NCI-H345 treated with DMSO at 0.1 percent for 48 hours (cell line): Measurements from ENCODE around the gene TLE3.

ENCODE experiments used
- DNase-seq: peaks from one replicate; lab custom pipeline; 2025; ENCODE audit not compliant: unreplicated experiment; lab: John Stamatoyannopoulos, UW

The TLE3 gene

GRCh38 chr15:70032509-70032908 is 65.2 kb downstream of the TLE3 start:
- DNase-seq = no peak

DNA sequence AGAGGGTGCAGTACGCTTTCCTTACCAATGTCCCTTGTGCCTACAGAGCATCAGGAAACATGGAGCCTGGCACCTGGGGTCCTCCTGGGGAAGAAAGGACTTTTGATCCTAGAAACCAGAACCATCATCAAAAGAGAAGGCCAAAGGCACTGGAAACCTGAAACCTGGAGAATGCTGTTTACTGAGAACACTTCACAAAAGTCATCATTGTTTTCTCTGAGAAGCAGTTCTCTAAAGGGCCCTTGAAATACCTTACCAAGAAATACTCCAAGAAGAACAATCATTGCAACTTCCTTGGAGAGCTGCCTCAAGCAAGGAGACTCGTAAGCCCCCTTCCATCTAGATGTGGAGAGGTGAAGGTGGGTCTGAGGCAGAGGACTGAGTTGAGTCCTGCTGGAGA is 66.0 kb downstream of the TLE3 start:
- no peak for DNase-seq

DNA sequence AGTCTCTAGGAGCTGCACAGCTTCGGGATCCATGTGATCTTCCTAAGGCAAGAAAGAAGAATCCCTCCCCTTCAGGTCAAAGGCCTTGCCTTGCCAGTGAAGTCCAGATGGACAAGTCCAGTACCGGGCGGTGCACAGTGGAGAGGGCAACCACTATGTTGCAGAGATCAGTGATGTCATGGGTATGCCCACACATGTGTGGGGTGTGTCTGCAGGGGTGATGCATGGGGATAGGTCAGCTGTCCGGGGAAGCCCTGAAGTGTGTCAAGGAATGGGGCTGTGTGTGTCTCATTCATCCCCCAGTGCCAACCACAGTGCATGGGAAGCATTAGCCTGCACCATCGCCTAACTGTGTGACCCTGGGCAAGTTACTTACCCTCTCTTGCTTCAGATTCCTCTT is 66.5 kb downstream of the TLE3 start:
- DNase-seq = no peak

- DNase-seq = no peak
These were observed 66.9 kb downstream of the TLE3 start for GRCh38 chr15:70030851-70031250.

- no peak for DNase-seq
These were observed 68.4 kb downstream of the TLE3 start for GRCh38 chr15:70029297-70029701.

DNA sequence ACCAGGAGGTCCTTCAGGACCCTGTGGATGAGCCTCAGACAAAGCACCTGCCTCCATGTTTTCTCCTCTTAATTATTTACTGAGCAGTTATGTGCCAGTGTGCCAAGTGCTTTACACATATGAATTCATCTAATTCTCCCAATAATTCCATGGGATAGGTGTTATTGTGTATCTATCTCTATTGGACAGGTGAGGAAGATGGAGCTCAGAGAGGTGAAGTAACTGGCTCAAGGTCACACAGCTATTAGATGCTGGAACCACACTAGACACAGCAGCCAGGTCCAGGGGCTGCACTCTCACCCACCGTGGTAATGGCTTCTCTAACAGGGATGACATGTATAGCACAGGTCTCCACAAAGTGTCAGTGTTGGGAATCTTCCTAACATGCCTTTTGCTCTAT is 70.2 kb downstream of the TLE3 start:
- DNase-seq = no peak

DNA sequence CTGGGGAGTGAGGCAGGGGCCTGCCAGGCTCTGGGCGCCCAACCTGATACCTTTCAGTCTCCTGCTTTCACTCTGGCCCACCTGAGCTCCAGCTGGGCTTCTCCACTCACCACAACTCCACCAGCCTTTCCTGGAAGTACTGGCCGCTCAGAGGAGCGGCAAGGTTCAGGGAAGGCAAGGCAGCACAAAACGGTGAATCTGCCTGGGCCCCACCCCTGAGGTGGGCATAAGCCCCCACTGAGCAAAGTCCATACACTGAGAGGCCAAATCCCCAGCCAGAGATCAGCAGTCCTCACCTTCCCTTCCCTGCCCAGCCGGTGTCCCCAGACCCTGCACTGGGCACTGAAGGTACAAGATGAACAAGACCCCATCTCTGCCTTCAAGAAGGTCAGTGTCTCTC is 70.7 kb downstream of the TLE3 start:
- no peak for DNase-seq

DNA sequence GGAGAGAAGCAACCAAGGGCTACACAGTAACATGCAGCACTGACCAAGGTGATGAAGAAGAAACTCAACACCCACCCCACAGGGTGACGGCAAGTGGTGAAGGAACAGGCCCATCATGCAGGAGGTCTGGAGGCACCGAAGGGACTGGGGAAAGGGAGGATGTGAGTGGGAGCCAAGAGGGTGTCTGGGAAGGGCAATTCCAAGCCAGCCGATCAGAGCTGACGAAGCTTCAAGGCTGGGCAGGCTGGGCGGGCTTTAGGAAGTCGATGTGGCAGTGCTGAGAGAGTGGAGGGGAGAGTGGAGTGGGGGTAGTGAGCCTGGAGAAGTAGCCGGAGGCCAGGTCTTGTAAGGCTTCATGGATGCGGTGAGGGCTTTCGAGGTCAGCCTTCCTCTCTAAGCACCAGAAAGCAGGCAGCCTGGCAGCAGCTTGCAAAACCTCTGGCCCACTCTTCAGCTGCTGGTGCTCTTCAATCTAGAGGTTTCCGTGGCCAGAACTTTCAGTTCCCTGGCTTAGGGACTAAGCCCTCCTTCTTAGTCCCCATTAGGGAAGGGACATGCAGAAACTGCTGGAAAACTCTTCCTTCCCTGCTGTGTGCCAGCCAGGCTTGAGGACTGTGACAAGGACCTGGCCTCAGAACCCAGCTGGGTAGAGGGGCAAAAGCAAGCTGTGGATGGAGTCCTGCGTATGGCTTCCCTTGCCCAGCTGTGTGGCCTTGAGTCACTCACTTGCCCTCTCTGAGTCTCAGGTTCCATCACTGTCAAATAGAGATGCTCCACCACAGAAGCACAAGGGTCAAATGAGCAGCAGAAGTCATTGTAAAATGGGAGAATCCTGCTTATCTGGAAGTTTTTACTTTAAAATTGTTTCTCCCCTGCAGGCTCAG is 72.1 kb downstream of the TLE3 start:
- DNase-seq = no peak

DNA sequence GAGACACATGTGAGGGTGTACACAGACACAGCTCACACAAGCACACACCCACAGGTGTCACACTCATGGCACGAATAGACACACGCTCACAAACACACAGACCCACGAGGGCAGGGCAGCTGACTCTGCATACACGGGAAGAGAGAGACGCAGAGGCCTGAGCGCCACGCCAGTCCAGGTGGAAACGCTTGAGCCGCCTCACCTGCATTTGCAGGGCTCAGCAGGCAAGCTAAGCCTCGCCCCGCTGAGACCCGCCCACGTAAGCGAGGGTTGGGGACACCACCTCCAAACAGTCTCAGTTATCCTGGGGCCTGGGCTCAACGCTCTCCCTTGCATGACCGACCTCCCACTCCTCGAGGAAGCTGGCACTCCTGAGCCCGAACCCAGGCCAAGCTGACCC is 73.2 kb downstream of the TLE3 start:
- DNase-seq = no peak

DNA sequence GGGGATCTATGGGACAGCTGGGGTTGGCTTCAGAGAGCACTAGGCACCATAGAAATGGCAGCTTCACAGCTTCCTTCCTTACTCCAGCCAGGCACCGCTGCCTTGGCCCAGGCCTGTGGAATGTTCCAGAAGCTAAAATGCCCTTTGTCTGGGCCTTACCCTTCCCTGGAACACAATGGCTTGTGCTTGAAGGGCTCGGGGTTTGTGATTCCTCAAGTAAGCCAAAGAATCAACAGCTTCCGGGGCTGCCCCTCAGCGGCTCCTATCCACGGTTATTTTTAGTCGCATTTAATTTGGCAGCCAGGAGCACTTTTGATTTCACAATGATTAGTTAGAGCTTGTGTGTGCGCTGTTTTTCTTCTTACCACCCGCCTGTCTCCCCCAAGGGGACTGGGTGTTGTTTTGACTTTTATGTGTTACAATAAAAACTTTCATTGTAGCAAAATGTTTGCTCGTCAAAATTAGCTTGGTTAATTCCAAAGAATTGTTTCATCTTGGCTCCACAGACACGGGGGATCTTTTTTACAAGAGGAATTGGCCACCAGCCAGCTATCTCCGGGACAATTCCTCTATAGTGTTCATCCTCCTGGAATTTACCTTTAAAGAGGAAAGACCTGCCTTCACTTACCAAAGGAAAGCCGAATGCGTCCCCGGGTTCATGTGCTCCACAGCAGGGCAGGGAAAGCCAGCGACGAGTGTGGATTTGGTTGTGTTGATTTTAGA is 73.8 kb downstream of the TLE3 start:
- no peak for DNase-seq

DNA sequence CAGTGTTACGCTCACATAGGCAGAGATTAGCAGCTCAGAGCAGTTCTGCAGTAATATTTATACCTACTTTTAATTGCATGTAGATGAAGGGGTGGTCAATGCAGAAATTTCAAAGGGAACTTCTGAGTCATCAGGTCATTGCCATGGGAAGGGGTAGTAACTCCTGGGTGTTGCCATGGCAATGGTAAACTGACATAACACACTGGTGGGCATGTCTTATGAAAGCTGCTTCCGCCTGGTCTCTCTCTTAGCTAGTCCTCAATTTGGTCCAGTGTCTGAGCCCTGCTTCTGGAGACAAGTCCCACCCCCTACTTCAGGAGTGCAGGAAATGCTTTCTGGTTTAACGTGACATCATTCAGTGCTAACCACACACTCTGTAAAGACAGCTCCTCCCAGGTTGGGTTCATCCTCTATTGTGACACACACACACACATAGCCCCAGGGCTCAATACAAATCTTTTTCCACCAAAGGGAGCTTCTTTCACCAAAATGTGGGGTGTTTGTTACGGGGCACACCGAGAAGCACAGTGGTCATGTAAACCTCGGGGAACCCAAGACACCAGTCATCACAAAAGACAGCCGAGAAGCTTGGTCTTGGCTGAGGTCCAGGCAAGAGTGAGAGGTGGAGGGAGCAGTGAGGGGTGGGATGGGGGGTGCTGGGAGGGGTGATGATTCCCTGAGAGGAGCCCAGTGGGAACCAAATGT is 74.5 kb downstream of the TLE3 start:
- DNase-seq = no peak

- no peak for DNase-seq
These were observed 77.5 kb downstream of the TLE3 start for GRCh38 chr15:70020229-70020628.

DNA sequence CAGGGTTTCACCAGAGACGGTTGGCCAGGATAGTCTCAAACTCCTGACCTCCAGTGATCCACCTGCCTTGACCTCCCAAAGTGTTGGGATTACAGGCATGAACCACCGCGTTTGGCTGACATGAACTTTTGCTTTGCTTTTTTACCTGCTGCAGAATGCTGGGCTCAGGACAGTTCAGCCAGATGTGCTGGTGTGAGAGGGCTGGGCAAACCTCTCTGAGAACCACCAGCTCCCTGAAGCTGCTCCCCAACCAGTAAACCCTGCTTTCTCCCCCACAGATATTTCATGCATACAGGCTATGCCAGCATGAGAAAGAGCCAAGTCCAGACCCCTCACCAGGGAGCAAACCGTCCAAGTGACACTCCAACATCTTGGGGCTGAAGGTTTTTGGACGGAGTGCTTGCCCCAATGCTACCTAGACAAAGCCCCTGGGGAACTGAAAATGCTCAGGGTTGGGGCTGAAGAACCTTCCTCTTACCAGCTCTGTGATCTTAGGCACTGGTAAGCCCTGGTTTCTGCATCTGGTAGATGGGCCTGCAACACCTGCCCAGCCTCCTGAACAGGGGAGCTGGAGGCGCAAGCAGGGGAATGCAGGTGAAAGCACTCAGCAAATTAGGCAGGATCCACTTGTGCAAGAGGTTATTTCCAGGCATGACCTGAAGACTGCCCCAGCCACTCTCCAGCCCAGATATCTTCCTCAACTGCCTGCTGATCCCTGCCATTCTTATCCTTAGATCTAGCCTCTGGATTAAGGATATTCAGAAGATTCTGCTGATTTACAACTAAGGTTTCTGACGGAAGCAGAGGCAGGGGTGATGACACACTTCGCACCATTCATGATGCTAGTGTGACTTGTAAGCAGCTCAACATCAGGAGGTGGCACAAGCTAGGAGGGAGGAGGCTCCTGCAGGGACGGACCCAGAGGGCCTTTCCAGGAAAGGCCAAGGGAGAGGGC is 78.8 kb downstream of the TLE3 start:
- no peak for DNase-seq

DNA sequence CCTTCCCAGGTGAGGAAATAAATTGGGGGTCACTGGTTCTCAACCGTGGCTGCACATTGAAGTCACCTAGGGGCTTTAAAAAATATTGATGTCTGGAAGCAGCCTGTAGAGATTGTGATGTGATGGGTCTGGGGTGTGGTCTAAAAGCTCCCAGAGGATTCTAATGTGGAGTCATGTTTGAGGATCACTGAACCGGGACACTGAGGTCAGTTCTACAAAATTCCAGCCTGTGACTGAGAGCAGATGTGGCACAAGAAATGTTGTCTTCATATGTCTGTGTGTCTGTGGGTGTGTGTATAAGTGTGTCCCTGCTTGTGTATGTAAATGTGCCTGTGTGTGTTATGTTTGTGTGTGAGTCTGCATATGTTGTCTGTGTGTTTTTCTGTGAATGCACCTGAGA is 79.9 kb downstream of the TLE3 start:
- no peak for DNase-seq

- DNase-seq = no peak
These were observed 80.7 kb downstream of the TLE3 start for GRCh38 chr15:70017025-70017424.

- no peak for DNase-seq
These were observed 81.2 kb downstream of the TLE3 start for GRCh38 chr15:70016511-70016994.

- DNase-seq = no peak
These were observed 82.7 kb downstream of the TLE3 start for GRCh38 chr15:70014860-70015490.

GRCh38 chr15:70014331-70014730 is 83.4 kb downstream of the TLE3 start:
- no peak for DNase-seq

DNA sequence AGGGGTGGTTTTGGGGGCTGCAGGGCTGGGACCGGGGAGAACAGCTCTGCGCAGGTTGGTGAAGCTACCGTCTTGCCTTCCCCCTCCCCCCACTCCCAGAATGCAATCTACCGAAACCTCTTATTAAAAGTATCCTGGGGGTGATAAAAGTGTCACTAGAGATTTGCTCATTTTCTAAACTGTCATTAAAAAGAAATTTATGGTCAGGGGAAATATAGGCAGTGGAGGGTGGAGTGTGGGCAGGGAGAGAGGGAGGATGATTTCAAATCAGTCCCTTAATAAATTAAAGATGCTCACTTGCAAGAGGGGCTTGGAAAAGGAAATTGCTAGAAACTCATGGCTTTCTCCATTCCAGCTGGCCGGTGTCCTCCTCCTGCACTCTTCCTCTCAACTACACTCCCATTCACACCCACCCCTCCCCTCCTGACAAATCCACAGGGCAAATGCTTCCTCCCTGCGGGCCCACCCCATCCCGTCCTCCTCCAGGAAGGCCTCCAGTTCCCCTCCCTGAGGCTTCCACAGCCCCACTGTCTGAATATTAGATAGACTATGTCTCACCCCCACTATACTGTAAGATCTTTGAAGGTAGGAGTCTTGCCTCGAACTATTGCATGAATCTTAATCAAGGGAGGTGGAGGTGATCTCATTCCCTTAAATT is 83.9 kb downstream of the TLE3 start:
- DNase-seq = no peak

DNA sequence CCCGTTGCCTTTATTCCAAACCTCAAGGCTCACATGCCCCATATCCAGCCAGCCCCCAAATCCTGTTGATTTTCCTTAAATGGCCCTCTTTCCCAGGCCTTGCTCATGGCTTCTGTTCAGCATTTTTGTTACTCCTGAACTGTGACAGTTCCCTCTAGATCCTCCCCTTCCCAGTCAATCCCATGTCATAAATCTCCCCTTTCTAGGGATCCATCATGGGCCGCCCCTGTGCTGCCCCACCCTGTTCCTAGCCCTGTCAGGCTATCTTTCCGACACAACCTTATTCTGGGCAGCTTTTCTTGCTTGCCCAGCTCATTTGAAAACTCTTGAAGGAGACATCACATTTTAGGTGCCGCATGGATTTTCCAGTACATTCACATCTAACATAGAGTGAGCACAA is 84.8 kb downstream of the TLE3 start:
- no peak for DNase-seq
